ENCODE results near the gene CAPN15.
"Not testable (repeated sequence)": the region's sequence is repeated elsewhere in the genome, so short reads cannot be mapped to it uniquely, and the experiment has no call there.

The CAPN15 gene

DNA sequence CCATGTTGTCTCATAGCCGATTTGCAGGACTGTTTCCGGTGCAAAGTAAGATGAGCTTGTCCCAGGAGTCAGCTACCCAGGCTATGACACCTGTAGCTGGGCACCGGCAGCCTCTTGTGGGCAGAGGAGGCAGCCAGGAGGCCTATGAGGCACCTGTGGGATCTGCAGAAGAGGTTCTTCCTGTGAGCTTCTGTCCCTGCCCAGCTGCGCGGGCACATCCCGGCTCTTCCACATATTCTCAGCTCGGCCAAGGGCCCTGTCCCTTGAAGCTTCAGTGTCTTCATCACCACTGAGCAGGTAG lies 21.3 kb upstream of the CAPN15 start:
- DNase-seq (ENCODE audit: low read depth, low spot score) = no peak

DNA sequence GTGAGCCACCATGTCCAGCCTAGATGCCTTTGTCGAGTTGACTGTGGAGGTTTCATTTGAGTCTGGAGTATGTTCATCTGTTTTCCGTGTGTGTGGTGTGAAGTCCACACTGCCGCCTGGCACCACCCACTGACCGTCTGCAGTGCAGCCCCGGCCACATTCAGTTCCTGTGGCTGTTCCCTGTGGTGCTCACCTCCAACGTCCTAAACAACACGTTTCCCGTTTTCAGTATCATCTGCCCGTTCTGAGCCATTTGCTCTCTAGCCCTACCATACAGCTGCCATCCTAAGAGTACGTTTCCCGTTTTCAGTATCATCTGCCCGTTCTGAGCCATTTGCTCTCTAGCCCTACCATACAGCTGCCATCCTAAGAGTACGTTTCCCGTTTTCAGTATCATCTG lies 20.0 kb upstream of the CAPN15 start:
- not testable (repeated sequence) for DNase-seq (ENCODE audit: low read depth, low spot score)

DNA sequence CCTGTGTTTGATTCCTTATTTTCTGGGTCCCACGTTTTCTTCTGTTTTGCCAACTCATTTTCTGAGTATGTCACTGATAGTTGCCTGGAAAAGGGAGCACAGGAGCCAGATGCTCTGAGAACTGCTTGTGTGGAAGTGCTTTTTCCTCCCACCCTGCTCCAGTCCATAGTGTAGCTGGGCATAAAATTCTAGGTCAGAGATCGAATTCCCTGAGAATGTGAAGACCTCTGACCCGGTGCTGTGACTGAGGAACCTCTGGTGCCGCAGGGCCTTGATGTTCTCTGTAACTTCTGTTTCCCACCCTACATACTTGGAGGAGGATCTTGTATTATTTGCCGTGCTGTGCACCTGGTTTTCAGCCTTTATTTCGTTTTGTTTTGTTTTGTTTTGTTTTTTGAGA lies 19.5 kb upstream of the CAPN15 start:
- DNase-seq (ENCODE audit: low read depth, low spot score) = no peak

DNA sequence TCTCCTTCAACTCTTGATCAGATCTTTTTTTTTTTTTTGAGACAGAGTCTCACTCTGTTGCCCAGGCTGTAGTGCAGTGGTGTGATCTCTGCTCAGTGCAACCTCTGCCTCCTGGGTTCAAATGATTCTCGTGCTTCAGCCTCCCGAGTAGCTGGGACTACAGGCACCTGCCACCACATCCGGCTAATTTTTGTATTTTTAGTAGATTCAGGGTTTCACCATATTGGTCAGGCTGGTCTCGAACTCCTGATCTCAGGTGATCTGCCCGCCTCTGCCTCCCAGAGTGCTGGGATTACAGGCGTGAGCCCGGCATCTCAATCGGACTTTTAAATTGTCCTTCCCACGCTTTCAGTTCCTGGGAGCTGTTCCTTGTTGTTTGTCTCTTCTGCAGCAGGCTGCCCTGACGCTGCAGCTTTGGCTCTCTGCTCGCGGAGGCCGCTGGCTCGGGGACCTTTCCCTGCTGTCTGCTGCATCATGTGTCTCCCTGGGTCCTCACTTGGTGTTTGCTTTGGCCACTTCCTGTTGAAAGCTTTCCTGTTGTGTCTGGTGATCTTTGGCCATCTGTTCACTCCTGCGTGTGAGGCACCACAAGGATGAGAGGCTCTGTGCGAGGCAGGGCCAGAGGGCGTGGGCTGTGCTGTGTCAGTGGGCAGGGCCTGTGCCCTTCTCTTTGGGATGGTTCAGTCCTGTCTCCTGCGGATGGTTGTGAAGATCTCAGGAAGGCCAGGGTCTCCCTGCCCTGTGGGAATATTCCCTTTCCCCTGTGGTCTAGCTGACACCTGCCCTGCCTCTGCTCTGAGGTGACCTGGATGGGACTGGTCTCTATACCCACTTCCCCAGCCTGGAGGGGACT lies 18.4 kb upstream of the CAPN15 start:
- DNase-seq (ENCODE audit: low read depth, low spot score) = no peak

- DNase-seq (ENCODE audit: low read depth, low spot score) = no peak
Measured at GRCh38 chr16:510066-510825, 17.3 kb upstream of the CAPN15 start.

DNA sequence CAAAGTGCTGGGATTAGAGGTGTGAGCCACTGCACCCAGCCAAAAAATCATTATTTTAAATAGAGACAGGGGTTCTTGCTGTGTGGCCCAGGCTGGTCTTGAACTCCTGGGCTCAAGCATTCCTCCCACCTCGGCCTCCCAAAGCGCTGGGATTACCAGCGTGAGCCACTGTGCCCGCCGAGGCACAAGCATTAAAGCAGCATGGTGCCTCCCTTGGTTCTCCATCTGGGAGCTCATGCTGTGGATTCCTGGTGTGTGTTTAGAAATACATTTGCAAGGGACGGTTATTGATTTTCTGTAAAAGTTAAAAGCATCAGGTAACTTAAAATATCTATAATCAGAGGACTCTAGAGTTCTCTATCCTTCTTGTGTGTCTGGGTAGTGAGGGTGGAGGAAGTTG lies 14.7 kb upstream of the CAPN15 start:
- no peak for DNase-seq (ENCODE audit: low read depth, low spot score)

- DNase-seq (ENCODE audit: low read depth, low spot score) = no peak
Measured at GRCh38 chr16:513950-514349, 13.6 kb upstream of the CAPN15 start.

GRCh38 chr16:515175-515938 lies 12.2 kb upstream of the CAPN15 start:
- no peak for DNase-seq (ENCODE audit: low read depth, low spot score)

GRCh38 chr16:515939-516226 lies 11.6 kb upstream of the CAPN15 start:
- DNase-seq (ENCODE audit: low read depth, low spot score) = no peak

DNA sequence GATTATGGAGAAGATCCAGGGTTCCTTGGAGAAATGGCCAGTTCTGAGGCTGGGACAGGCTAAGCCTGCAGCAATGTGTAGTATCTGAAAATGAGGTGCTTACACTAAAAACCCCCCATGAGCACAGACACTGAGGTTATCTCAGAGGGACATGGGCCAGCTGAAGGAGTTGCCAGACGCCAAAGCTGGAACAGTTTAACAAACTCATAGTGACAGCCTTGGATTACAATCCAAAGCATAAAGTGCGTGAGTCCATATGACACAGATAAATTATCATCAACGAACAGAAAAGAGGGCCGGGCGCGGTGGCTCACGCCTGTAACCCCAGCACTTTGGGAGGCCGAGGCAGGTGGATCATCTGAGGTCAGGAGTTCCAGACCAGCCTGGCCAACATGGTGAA lies 11.2 kb upstream of the CAPN15 start:
- DNase-seq (ENCODE audit: low read depth, low spot score) = no peak

DNA sequence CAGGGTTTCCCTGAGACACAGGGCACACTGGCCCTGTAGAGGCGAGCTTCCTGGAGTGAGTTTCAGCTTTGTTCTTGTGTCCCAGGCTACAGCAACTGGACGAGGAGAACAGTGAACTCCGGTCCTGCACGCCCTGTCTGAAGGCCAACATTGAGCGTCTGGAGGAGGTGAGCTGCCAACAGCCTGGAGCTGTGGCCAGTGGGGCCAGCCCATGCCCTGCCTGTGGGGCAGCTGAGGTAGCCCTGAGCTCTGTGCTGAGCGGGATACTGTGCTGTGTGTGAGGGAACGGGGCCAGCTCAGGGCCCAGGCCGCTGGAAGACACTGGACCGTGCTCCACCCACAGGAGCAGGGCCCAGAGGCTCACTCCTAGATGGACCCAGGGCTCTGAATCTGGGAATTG lies 8.7 kb upstream of the CAPN15 start:
- DNase-seq (ENCODE audit: low read depth, low spot score) = no peak

DNA sequence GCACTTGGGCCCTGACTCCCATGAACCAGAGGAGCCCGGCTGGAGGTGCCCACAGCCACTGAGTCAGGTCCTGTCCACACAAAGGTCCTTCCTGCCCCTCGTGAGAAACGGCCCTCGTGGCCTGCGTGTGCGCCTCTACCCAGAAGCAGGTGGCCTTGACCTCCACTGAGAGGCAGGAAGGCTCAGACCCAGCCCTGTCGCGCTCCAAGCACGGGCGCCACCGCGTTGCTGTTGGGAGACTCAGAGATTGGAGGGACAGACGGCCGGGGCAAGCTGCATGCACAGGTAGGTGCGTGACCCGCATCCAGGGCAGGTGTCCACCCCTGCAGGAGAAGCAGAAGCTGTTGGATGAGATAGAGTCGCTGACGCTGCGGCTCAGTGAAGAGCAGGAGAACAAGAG lies 8.1 kb upstream of the CAPN15 start:
- no peak for DNase-seq (ENCODE audit: low read depth, low spot score)

DNA sequence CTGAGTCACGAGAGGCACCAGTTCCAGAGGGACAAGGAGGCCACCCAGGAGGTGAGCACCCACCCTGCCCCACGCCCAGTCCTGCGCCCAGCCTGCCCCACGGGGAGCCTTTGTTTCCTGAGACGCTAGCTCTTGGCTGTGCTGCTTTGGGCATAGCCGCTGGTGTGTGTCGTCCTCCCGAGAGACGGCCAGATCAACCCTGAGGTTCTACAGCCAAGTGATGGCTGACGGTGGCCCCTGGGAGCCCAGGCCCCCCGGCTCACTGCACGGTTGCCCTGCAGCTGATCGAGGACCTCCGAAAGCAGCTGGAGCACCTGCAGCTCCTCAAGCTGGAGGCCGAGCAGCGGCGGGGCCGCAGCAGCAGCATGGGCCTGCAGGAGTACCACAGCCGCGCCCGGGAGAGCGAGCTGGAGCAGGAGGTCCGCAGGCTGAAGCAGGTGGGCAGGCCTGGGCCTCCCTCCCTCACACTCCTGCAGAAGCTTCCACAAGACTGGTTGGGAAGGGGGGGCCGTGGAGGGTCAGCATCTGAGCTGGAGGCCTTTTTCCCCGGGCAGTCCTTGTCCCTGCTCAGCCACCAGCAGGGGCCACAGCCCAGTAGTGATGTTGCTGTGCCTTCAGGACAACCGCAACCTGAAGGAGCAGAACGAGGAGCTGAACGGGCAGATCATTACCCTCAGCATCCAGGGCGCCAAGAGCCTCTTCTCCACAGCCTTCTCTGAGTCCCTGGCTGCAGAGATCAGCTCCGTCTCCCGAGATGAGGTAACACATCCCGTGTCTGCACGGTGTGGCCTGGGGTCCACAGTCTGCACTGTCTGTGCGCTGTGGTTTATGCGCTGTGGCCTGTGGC lies 7.4 kb upstream of the CAPN15 start:
- no peak for DNase-seq (ENCODE audit: low read depth, low spot score)

DNA sequence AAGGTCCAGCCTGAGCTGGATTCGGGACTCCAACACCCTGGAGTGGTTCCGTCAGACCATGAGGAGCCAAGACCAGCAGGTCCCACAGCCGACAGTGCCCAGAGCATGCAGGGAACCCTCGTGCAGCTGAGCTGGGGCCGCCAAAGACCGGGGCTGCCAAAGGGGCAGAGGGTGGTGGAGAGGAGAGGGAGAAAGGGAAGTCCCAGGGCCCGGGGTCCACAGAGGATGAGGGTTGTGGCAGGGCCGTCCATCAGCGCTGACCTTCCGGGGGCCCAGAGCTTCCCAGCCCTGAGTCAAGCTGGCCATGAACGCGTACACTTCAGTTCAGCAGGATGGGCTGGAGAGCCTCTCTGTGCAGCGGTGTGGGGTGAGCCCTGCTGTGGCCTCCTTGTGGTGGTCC lies 6.7 kb upstream of the CAPN15 start:
- DNase-seq (ENCODE audit: low read depth, low spot score) = no peak

DNA sequence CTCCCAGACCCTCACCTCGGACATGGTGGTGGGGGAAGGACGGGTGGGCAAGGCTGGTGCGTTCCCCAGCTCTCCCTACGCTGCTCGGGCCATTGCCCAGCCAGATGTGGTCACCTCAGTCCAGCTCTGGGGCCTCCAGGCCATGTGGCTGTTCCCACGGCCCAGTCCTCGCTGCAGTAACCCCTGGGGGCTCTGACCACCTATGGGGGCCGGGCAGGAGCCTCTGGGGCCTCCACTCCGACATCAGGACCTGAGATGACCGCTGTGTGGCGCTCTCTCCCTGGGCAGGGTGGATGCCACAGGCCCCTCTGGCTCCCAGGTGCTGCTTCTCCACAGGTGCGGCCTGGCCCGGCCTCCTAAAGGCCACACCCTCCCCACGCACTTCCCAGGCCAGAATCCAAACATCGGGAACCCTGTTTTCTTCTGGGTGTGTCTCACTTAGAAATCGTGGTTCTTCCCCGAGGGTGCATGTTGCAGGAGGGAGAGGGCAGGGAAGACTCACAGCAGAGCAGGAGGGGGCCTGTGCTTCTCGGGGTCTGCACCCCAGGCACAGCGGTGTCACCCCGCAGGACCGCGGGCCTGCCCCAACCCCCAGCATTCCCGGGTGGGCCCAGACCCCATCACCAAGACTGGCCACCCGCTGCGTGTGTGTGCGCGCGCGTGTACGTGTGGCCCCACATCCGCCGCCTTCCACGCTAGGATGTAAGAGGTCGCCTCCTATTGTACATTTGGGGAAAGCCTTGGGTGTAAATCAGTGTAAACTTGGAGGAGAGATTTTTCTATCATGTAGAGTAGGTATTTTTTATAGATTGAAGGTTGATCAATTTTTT lies 5.9 kb upstream of the CAPN15 start:
- no peak for DNase-seq (ENCODE audit: low read depth, low spot score)

DNA sequence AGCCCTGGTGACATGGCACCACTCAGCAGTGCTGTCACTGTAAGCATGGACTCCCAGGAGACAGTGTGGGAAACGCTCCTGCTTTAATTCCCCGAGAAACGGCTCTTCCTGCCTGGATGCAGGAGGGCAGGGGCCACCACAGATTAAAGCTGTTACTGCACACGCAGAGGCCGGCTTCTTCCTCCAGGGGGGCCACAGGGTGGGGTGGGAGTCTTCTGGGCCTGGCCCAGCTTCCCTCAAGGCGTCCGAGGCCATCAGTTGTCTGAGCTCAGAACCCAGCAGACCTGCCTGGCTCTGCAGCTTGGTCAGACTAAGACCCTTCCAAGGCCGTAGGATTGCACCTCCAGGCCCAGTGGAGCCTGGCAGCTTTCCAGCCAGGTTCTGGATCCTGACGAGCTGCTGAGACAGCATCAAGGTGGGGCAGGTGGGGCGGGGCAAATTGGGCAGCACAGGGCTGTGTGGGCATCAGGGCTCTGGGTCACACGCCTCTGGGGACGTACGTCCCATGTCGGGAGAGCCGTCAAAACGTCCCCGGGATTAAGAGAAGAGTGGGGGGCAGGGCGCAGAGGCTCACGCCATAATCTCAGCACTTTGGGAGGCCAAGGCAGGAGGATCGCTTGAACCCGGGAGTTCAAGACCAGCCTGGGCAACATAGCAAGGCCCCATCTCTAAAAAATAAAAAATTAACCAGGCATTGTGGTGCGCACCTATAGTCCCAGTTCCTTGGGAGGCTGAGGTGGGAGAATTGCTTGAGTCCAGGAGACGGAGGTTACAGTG lies 5.0 kb upstream of the CAPN15 start:
- DNase-seq (ENCODE audit: low read depth, low spot score) = no peak

DNA sequence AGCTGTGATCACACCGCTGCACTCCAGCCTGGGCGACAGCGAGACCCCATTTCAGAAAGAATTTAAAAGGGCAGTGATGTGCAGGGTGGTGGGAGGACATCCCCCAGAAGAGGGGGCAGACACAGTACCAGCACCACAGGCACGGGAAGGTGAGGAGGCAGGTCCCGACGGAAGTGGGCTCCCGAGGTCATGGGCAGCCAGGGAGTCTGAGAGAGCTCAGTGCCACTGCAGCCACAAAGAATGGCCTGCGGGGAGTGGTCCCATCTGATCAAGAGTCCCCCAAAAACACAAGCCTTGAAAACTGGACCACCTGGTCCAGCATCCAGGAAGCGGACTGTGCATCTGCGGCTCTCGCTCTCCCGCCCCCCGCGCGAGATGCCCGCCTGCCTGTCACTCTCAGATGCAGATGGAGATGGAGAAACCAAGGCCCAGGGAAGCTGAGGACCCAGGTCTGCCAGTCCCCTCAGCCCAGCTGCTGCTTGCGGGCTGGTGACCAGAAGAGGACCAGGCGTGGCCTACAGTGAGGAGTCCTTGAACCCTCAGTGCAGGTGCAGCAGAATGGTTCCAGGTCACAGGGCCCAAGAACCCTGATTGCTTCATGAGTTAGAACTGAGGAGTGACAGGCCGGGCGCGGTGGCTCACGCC lies 4.3 kb upstream of the CAPN15 start:
- DNase-seq (ENCODE audit: low read depth, low spot score) = no peak

- DNase-seq (ENCODE audit: low read depth, low spot score) = no peak
Measured at GRCh38 chr16:524274-525040, 3.1 kb upstream of the CAPN15 start.

- no peak for DNase-seq (ENCODE audit: low read depth, low spot score)
Measured at GRCh38 chr16:525123-525519, 2.4 kb upstream of the CAPN15 start.
